Hippocampal formation (tissue), 2 donors: ENCODE measurements around the gene C1QL3.

Experiments used
- DNase-seq, 2 donors: peaks; one replicate each; lab custom pipeline; 2025; lab: John Stamatoyannopoulos, UW

Gene C1QL3

DNA sequence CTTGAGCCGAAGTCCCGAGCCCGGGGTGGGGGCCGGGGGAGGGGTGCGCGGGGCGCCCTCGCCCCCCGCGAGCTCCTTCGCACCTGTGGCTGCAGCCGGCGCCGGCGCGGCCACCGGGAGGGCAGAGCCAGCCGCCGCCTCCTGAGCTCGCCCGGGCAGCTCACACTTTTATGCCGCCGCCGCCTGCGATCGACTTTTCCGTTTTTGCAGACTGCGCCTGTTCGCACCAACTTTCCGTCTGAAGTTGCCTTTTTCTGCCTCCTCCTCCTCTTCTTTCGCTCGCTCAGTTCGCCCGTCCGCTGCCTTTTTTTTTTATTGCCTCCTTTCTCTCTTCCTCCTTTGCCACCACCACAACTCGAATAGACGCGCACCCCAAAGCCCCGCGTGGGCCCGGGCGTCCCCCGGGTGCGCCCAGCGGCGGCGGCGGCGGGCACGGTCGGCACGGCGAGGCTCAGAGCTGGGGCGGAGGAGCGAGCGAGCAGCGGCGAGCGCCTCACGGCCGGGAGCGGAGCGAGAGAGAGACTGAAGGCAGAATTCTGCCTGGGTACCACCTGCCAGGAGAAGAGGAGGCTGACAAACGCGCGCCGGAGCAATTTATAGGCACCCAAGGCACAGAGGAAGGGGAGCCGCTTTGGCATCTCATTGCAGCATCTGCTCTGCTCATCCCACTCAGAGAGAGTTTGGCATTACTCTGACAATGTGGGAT is at the start of gene C1QL3:
C1QL3 (minus strand) TSS at position 569 of the 706 bp plus-strand sequence. CDS start 814 bp downstream, outside the sequence.
- peak in 1 of 2 donors; percentile 56 for DNase-seq

DNA sequence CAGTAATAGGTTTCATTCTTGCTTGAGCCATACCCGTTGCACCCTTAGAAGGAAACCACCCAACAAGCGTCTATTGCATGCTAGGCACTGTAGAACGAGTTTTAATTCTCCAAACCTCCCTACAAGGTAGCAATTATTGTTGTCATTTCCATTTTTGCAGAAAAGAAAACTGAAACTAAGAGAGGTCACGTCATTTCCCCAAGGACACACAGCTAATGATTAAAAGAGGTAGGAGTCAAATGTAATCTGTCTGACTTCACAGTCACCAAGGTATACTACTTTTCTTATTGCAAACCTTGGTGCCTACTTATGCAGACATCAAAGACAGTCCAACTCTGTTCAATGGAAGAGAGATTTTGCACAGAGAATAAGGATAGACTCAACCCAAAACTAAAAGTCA is 49.1 kb upstream of the C1QL3 start:
- no peak for DNase-seq

DNA sequence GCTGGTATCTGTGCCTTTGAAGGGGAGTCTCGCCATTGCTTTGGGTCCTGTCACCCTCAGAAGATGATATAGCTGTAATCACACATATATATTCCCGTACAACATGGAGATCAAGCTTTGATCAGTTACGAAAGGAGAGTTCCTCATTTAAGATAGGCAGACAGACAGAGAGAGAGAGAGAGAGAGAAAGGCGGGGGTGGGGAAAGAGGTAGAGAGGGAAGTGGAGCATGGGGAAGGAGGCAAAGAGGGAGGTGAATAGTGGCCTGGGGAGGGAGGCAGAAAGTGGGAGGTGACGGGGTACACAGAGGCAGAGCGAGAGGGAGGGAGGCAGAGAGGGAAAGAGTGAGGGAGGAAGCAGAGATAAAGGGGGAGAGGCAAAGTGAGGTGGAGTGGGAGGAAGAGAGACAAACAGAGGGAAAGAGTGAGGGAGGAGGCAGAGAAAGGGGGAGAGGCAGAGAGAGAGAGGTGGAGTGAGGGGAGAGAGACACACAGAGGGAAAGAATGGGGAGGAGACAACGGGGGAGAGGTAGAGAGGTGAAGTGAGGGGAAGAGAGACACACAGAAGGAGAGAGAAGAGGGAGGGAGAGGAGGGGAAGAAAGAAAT is 44.6 kb upstream of the C1QL3 start:
- no peak for DNase-seq

DNA sequence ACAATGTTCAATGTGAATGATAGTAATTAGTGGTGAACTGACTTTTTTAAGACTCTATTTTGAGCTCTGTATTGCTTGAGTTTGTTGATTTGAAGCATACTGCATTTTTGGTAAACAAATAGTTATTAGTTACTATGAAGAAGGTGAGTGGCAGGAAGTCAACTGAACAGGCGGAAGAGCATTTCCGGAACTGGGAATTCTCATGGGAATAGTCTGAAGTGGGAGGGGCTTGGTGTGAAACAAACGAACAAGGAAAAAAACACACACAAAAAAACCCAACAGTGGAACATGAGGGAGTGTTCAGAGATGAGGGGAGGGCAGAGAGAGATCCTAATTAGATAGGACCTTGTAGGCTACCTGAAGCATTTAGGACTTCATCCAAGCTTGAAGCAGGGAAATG is 43.9 kb upstream of the C1QL3 start:
- no peak for DNase-seq

DNA sequence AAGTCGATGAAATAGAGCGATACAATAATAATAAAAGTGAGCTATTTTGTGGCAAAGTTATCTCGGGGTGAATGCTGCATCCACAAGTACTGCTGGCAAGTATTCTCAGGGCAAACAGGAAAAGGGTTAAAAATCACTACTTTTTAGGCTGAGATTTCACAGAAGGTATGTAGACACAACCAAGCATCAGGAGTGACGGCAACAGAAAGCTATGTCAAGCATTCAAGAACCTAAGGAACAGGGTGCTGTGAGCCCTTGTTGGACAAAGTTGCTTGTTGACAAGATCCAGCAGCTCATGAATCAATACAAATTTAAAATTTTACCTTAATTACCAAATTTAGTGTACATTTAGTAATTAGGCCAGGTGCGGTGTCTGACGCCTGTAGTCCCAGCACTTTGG is 41.2 kb upstream of the C1QL3 start:
- DNase-seq, result no peak

DNA sequence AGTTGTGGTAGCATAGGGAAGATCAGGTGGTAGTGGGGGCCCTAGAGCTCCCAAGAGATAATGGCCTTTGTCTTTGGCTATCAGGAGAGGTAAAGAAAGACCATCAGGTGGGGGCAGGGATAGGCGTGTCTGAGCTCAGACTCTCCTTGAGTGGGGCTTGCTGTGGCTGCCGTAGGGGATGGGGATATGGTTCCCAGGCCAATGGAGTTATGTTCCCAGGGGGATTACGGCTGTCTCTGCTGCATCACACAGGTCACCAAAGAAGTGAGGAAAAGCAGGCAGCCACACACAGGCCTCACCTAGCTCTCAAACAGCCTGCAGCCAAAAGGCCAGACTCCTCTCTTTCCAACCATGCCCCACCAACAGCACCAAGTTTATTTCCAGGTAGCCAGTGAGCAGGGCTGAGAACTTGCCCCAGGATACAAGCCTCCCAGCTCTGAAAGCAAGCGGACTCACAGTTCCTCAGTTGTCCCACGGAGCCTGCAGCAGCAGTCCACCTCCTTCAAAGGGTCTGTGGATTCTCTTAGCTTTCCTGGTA is 37.6 kb upstream of the C1QL3 start:
- no peak for DNase-seq

DNA sequence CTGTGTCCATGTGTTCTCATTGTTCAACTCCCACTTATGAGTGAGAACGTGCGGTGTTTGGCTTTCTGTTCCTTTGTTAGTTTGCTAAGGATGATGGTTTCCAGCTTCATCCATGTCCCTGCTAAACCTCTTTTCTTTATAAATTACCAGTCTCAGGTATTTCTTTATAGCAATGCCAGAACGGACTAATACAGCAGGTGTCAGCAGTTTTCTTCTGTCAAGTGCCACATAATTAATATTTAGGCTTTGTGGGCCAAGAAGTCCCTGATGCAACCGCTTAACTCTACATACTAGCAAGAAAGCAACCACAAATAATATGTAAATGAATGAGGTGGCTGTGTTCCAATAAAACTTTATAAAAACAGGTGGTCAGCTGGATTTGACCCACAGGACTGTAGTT is 26.3 kb upstream of the C1QL3 start:
- DNase-seq, result no peak

DNA sequence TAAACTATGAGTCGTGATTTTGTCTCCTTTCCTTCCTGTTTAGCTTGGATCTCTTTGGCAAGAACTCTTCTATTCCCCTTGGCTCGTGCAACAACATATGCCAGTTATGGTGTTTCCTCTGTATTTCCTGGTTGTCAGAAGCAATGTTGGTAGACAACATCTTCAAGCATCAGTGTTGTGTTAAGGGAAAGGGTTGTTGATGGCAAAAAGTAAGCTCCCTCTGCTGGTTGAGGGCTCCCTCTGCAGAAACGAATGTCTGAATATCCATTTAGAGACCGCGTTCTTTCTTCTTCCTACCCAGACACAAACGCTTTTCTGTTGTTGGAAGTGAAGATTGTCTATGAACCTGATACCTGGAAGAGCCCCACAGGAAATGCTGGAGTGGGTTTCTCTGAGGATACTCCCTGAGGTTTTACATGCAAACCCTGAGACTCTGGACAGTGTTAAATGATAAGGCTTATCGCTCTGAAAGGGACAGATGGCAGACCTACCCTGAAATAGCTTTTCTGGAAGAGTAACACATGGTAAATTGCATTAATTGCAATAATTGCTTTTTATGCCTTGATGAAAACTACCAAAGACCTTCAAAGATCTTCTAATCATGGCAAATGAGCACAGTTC is 23.5 kb upstream of the C1QL3 start:
- DNase-seq, result peak in 1 of 2 donors; percentile 4

DNA sequence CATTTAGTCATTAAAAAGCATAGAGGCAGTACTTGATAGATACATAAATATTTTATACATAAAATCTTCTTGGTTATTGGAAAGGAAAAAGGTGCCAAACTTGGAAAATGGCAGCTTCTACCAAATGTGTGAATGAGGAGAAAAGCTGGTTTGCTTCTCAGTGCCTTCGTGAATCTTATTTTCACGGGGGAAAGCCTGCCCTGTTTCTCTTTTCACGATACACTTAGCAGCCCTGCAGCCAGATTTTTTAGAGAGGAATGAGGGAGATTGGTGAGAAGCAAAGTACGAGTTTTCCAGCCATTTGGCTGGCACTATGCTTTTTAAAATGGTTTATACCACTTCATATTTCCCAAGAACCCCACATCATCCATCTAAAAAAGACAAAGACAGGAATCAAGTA is 22.9 kb upstream of the C1QL3 start:
- no peak for DNase-seq

DNA sequence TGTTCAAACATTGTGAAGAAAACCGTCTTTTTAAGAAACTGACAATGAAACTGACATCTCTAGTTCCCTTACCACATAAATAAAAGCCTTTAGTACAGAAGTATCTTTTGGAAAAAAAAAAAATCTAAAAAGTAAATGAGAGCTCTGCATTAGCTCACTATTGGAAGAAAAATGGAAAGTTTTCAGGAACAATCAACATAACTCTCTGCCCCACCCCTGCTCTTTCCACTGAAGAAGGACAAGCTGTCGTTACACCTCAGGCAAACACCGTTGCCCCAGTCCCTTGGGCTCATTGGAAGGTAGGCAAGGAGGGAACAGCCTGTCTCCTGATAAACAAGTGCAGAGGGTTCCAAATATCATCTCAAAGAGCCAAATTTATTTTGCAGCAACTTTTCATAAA is 22.4 kb upstream of the C1QL3 start:
- no peak for DNase-seq

DNA sequence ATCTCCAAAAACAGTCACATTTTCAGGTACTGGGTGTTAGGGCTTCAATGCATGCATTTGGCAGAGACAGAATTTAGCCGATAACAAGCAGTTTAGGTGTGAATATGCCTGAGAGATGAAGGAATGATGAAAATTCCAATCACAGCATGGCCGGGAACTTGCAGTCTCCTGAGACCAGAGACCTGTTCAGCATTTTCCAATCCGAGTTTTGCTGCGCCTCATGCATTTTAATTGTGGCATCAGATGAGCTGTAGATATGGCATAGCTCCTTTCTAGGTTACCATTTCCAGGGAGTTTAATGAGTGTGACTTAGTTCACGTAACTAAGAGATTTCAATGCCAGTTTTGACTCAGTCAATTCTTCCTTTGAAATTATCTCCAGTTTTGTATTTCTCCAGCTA is 14.5 kb upstream of the C1QL3 start:
- no peak for DNase-seq

DNA sequence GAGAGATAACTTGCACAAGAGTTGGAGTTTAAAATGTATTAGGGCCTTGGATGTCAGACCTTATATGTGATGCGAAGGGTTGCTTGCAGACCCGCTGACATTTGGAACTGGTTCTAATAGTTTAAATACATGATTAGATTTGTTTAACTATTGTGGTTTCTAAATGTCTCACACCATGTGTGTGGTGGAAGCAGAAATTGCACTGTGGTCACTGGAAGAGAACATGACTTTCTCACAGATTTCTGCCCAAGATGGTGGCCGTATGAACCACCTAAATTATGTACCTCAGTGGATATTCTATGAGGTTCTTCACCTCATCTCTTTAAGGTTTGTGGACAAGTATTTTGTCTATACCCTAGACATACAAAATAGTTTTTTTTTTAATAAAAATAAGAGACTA is 8.2 kb upstream of the C1QL3 start:
- no peak for DNase-seq

DNA sequence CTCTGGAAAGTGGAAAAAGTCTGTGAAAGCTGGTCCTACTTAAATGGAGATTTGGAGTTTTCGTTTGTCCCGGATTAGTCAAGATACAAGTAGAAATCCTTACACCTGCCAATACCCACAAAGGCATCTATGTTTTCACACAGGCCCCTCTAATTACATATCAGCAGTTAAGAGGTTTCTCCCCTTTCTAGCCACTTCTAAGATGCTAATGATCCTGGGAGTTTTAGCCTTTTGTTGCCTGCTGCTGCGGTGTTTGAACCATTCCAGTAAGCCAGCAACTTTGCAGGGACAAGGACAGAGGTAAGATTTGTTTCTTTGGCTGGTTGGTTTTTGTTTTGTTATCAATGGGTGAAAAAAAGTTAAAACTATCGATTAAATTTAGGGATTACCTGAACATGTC is 5.8 kb upstream of the C1QL3 start:
- no peak for DNase-seq

DNA sequence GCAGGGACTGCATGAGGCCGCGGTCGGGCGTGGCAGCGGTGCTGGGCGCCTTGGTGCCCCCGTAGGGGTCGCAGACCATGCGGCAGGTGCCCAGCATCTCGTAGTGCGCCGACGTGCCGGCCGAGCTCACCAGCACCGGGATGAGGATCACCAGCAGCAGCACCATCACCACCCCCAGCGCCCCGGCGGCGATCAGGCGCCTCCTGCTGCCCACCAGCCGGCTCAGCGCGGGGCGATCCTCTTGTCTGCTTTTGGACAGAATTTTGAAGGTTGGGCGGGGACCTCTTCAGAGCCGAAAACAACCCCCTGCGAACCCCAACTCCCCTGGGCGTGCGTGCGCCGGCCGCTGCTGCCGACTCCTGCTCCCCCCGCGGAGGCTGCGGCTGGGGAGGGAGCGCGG is 779 bp downstream of the C1QL3 start:
- no peak for DNase-seq

DNA sequence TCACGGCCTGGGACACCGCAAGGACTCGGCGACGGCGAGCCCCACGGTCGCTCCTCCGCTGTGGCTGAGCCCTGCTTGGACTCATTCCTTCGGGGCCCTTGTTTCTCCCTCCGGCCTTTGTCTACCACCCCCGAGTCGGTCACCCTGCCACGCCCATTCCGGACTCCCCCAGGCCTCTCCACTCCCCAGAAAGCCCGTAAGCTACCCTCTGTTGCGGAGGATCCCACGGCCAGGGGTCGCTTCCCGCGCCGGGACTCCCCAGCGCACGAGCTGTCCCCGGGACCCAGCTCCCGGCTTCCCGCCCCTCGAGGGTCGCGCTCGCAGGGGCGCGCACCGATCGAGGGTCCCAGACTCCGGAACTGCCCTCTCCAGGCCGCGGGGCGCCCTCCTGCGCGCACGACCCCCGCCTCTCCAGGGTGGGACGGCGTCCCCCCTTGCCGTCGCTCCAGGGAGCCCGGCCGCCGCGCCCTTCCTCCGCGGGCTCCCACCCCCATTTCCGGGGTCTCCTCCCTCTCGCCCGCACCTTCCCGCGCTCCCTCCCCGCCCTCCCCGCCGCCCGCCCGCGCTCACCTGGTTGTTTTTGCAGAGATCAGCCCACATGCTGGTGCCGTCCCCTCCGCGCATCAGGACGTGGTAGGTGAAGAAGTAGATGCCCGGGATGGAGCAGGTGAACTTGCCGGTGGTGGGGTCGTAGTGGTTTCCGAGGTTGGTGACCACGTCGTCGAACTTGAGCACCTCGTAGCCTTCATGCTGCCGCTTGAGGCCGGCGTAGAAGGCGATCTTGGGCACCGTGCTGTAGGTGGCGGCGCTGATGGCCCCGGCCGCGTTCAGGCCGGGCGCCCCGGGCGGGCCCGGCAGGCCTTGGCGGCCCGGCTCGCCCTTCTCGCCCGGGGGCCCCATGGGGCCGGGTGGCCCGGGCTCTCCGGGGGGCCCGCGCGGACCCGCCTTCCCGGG is 1.5 kb downstream of the C1QL3 start:
- DNase-seq, result no peak

DNA sequence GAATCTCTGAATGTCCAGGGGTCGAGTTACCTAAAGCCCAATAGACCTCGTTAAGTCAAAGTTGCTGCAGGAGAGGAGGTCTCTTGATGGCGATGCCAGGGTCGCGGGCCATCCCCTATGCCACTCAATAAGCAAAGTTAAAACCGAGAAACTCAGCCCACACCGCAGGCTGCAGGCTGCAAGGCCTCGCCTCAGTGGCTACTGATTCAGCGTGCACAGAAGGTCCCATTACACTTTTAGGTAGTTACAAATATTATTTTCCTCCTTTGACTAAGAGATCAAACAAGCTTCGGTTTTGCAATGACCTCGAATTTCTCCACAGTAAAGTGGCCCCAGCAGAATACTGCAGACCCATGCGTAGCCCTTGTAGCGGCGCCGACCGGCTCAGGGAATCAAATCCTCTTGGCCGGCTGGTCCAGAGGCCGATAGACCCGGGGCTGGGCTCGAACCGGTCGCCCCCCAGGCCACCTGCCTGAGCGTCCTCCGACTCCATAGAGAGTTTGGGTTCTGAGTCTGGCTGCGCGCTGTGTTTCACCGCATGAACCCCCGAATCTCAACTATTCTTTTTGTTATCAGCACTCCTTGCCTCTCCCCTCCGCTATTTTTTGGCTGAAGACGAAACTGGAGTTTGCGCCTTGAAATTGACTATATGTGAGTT is 2.3 kb downstream of the C1QL3 start:
- DNase-seq, result no peak

DNA sequence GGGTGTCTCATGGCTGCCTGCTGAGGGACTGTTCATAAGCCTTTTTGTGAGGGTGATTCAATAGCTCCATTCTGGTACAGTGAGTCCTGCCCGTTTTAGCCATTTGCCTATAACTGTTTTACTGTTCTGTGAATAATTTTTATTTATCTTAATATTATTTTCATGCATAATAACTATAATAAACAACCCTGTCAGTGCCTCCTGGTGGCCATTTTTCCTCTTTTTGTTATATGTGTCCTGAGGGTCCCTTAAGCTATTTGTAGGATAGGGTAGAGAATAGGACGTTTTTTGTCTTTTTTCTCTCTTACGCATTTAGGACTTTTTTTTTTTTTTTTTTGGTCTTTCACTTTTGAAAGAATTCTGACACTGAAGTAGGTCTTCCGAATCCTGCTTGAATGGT is 2.9 kb downstream of the C1QL3 start:
- no peak for DNase-seq

DNA sequence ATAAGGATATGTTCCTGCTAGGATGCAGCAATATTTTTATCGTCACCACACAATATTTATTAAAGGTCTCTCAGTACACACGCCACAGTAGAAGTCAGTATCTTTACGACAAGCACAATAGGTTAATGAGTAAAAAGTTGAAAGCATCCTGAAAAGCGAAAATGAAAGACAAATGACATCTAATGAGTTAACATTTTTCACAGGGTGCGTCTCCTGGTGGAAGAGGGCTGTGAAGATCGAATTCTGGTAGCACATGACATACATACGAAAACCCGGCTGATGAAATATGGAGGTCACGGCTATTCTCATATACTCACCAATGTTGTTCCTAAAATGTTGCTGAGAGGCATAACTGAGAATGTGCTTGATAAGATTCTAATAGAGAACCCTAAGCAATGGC is 10.8 kb downstream of the C1QL3 start:
- no peak for DNase-seq

DNA sequence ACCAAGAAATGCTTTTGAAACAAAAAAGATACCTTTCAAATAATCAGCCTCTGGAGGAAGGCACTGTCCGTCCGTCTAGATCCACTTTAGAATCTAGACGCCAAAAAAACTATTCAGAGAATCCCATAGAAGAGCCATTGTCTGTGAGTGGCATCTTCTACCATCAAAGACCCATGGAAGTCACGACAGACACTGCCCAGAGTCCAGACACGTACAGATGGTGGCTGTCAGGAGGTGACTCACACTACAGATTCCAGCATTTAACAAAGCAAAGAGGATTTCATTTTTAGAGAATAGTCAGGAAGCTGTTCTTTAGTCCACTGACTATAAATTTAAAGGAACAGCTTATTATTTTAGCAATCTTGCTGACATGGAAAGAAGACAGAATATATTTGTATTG is 11.7 kb downstream of the C1QL3 start:
- no peak for DNase-seq

DNA sequence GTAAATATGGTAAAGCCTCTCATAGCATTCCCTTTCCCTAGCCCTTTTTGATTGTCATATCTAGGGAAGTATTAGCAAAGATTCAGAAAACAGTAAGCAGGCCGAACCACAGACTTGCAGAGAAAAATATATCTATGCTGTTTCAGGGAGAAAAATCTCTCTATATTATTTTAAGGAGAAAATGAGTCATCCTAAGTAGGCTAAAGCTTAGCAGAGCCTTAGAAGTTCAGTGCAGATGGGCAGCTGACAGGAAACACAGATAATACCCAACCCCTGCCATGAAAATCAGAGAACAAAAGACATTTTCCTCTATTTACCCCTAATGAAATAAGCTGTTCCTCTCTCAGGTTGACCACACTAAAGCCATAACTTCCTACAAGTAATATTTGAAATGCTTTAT is 16.5 kb downstream of the C1QL3 start:
- DNase-seq, result no peak

DNA sequence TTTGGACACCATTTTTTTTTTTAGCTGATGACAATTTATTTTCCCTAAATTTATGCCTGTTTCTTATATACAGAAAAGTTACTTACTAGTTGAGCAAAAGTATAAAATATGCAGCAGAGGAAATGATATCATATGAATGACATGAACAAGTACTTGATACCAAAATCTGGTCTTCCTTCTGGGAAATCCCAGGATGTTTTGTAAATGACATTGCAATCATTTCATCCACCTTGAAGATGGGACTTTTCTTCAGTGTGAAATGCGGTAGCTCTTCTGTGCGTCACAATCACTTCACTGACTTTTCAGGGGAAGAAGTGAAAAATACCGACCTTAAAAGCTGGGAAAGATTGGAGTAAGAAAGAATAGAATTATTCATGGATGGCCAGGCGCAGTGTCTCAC is 23.8 kb downstream of the C1QL3 start:
- no peak for DNase-seq
